Measurements from ENCODE around the gene OCA2.

The OCA2 gene

DNA sequence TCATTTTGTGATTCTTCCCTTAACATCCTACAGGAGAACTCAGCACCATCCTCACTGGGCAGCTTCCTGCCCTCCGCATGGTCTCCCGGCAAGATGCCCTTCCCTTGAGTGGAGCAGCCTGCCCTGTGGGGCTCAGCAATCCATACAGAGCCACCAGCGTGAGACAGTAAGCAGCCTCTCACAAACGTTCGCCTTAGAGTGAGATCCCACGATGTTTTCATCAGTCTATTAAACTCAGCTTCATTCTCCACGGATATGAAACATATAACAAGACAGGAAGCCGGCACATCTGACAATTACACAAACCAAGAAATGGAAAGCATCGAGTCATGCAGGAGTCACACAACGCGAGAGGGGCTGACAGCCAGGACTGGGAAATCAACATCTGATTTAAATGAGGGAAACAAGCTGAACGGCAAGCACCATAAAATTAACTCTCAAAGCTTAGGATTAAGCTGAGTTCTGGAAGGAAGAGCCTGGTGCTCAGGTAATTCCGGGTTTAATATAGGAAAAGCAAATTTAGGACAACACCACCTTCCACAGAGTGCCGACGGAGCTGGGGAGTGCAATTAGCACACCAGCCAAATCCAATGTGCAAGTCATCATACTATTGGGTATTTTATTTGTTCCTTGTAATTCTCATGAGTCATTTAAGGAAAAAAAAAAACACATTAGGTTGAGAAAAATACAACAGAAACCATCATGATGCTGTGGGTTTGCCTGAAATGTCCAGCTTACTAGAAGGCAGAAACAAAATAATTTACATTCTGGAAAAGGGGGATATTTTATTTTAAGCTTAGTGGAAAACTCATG, 272.0 kb downstream of the OCA2 start:
- Histone ChIP-seq H3K9ac (ENCODE audit: low read depth, low read length) (no peak overlapping the region), H3K9me3 (replicated peaks; ENCODE audit: low read length) (peaks cover 7% of the 10 kb centered on the region), H3K36me3 (ENCODE audit: insufficient read depth, low read length) (no peaks in the 10 kb centered on the region), H3K4me1 (ENCODE audit: control insufficient read depth, insufficient read depth, low read length) (no peaks in the 10 kb centered on the region), H3K27me3 (ENCODE audit: control insufficient read depth, insufficient read depth, low read length) (no peaks in the 10 kb centered on the region), H3K4me3 (ENCODE audit: low read length) (no peak overlapping the region), H3K4me2 (ENCODE audit: low read length) (no peak overlapping the region)

DNA sequence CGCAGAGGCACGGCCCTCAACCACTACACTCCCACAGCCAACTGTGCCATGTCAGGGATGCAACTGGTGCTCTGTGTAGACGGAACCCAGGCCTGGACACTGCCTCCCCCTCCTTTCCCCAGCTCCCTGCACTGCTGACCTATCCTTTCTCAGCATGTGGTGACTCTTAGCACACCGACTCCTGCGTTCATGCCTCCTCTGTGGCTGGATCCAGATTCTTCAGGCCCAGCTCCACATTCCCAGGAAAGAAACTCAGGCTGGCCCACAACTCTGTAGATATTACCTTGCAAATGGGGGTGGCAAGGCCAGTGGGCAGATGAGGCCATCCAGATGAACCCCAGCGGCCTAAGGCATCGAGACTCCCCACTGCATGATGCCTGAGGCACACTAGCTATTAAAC, 272.7 kb downstream of the OCA2 start:
- H3K9me3 ChIP-seq (replicated peaks; ENCODE audit: low read length), result peaks cover 7% of the 10 kb centered on the region
- no peaks in the 10 kb centered on the region for H3K36me3 ChIP-seq (ENCODE audit: insufficient read depth, low read length)
- no peak overlapping the region for H3K4me3 ChIP-seq (ENCODE audit: low read length)
- H3K4me1 ChIP-seq (ENCODE audit: control insufficient read depth, insufficient read depth, low read length), result no peaks in the 10 kb centered on the region
- H3K27me3 ChIP-seq (ENCODE audit: control insufficient read depth, insufficient read depth, low read length), result no peaks in the 10 kb centered on the region
- H3K4me2 ChIP-seq (ENCODE audit: low read length), result no peak overlapping the region
- no peak overlapping the region for H3K9ac ChIP-seq (ENCODE audit: low read depth, low read length)

DNA sequence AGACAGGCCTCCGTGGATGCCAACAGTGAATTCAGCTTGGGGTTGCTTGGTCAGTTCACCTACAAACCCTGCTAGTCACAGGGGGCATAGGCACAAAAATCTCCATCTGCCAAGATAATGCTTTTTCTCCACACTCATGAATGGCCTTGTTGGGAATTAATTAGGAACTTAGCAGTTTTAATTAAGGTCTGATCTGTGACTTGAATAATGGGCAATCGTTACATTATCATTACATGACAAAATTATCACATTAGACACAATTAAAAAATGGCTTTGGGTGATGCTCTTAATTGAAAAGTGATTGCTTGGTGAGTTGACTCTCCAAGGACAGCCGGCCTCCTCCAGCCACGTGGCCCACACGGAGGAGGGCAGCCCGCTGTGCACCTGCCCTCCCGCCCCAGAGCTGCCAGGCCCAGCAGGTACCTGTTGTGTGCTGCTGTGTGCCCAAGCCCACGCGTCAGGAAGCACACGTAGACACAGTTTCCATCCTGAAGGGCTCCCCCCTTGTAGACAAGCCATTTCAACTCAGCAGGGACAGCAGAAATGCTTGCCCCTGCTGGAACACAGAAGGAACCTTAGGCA, 274.2 kb downstream of the OCA2 start:
- H3K27me3 ChIP-seq (ENCODE audit: control insufficient read depth, insufficient read depth, low read length), result no peaks in the 10 kb centered on the region
- no peaks in the 10 kb centered on the region for H3K4me1 ChIP-seq (ENCODE audit: control insufficient read depth, insufficient read depth, low read length)
- no peak overlapping the region for H3K4me3 ChIP-seq (ENCODE audit: low read length)
- H3K4me2 ChIP-seq (ENCODE audit: low read length), result no peak overlapping the region
- H3K36me3 ChIP-seq (ENCODE audit: insufficient read depth, low read length), result no peaks in the 10 kb centered on the region
- peaks cover 7% of the 10 kb centered on the region for H3K9me3 ChIP-seq (replicated peaks; ENCODE audit: low read length)
- H3K9ac ChIP-seq (ENCODE audit: low read depth, low read length), result no peak overlapping the region

DNA sequence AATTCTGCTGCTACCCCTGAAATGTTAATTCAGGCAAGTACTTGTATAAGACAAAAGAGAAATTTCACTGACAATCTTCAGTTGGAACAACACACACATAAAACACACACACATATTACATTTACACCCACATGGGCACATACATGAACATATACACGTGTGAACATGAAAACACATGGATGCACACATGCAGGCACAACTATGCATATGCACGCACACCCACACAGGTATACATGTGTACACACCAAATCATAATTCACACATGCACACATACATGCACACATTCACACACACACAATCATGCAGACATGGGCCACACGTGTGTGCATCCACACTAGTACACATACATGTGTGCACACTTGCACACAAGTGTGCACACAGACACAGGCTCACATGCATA, 277.8 kb downstream of the OCA2 start:
- no peaks in the 10 kb centered on the region for H3K4me1 ChIP-seq (ENCODE audit: control insufficient read depth, insufficient read depth, low read length)
- no peak overlapping the region for H3K4me2 ChIP-seq (ENCODE audit: low read length)
- no peaks in the 10 kb centered on the region for H3K36me3 ChIP-seq (ENCODE audit: insufficient read depth, low read length)
- no peaks in the 10 kb centered on the region for H3K27me3 ChIP-seq (ENCODE audit: control insufficient read depth, insufficient read depth, low read length)
- no peak overlapping the region for H3K4me3 ChIP-seq (ENCODE audit: low read length)
- peaks cover 15% of the 10 kb centered on the region for H3K9me3 ChIP-seq (replicated peaks; ENCODE audit: low read length)
- no peak overlapping the region for H3K9ac ChIP-seq (ENCODE audit: low read depth, low read length)

DNA sequence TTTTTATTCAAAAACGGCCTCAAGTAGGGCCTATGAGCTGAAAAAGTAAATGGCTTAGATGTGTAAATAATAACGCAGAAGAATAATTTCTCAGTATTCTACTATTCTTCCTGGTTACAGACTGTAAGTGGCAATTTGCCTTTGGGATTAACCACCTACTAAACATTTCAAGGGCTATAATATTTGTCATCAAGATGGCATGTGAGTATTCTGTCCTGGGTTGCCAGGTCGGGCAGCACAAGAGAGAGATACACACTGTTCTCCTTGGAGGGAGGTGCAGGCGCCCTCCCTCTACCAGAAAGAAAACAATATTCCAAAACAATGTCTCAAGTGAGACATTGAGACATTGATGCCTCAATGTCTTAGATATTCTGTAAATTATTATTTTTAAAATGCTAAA, 278.4 kb downstream of the OCA2 start:
- no peaks in the 10 kb centered on the region for H3K36me3 ChIP-seq (ENCODE audit: insufficient read depth, low read length)
- peaks cover 14% of the 10 kb centered on the region for H3K9me3 ChIP-seq (replicated peaks; ENCODE audit: low read length)
- no peak overlapping the region for H3K4me2 ChIP-seq (ENCODE audit: low read length)
- H3K9ac ChIP-seq (ENCODE audit: low read depth, low read length), result no peak overlapping the region
- no peaks in the 10 kb centered on the region for H3K27me3 ChIP-seq (ENCODE audit: control insufficient read depth, insufficient read depth, low read length)
- H3K4me3 ChIP-seq (ENCODE audit: low read length), result no peak overlapping the region
- no peaks in the 10 kb centered on the region for H3K4me1 ChIP-seq (ENCODE audit: control insufficient read depth, insufficient read depth, low read length)

DNA sequence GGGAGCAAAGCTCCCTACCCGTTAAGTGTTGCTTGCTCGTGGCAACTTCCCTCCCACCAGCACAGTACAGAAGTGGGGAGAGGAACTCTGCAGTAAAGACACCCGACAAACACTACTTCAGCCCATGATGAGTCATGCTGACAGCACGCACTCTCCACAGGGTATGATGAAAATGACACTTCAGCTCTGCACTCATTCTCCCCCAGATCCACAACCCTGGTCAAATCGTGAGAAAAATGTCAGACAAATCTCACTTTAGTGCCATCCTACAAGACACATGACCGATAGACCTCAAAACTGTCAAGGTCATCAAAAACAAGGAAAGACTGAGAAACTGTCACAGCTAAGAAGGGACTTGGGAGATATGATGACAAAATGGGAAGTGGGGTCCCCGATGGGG, 278.9 kb downstream of the OCA2 start:
- no peak overlapping the region for H3K4me3 ChIP-seq (ENCODE audit: low read length)
- no peaks in the 10 kb centered on the region for H3K36me3 ChIP-seq (ENCODE audit: insufficient read depth, low read length)
- H3K27me3 ChIP-seq (ENCODE audit: control insufficient read depth, insufficient read depth, low read length), result no peaks in the 10 kb centered on the region
- no peaks in the 10 kb centered on the region for H3K4me1 ChIP-seq (ENCODE audit: control insufficient read depth, insufficient read depth, low read length)
- H3K4me2 ChIP-seq (ENCODE audit: low read length), result no peak overlapping the region
- no peak overlapping the region for H3K9ac ChIP-seq (ENCODE audit: low read depth, low read length)
- peaks cover 14% of the 10 kb centered on the region for H3K9me3 ChIP-seq (replicated peaks; ENCODE audit: low read length)

DNA sequence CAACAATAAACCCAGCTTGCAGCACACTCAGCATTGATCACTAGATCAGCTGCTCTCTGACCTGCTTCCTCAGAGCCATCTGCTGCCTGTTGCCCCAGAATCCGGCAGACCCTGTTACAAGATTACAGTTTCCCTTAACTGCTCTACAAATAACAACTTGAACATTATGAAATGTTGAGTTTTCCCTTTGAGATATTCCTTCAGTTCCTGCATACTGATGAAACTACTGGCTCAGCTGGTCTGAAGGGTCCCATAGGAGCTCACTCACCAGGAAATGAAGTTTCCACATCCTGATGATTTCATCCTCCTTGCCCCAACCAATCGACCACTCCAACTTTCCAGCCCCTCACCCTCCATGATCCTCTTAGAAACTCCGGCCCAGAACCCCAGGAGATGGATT, 281.9 kb downstream of the OCA2 start:
- Histone ChIP-seq H3K4me2 (ENCODE audit: low read length) (no peak overlapping the region), H3K27me3 (ENCODE audit: control insufficient read depth, insufficient read depth, low read length) (no peaks in the 10 kb centered on the region), H3K9ac (ENCODE audit: low read depth, low read length) (no peak overlapping the region), H3K4me3 (ENCODE audit: low read length) (no peak overlapping the region), H3K9me3 (replicated peaks; ENCODE audit: low read length) (peaks cover 10% of the 10 kb centered on the region), H3K4me1 (ENCODE audit: control insufficient read depth, insufficient read depth, low read length) (no peaks in the 10 kb centered on the region), H3K36me3 (ENCODE audit: insufficient read depth, low read length) (no peaks in the 10 kb centered on the region)

DNA sequence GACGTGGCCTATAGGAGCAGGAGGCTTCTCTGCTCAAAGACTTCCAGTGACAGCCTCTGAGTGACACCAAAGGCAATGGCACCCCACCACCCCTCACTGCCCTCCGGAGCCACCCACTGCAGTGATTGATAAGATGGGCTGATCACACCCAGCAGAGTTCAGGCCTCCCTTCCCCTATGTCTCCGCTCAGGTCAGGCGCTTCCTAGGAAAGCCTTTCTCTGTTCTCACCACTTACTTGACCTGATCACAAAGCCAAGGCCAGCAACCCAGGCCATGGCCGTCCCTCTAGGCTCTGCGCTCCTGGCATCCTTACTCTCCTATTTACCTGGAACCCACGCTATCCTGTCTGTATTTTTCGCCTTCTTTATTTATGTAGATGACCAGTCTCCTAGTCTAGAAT, 282.3 kb downstream of the OCA2 start:
- no peak overlapping the region for H3K4me3 ChIP-seq (ENCODE audit: low read length)
- no peak overlapping the region for H3K4me2 ChIP-seq (ENCODE audit: low read length)
- H3K9ac ChIP-seq (ENCODE audit: low read depth, low read length), result no peak overlapping the region
- no peaks in the 10 kb centered on the region for H3K4me1 ChIP-seq (ENCODE audit: control insufficient read depth, insufficient read depth, low read length)
- peaks cover 10% of the 10 kb centered on the region for H3K9me3 ChIP-seq (replicated peaks; ENCODE audit: low read length)
- no peaks in the 10 kb centered on the region for H3K36me3 ChIP-seq (ENCODE audit: insufficient read depth, low read length)
- H3K27me3 ChIP-seq (ENCODE audit: control insufficient read depth, insufficient read depth, low read length), result no peaks in the 10 kb centered on the region

DNA sequence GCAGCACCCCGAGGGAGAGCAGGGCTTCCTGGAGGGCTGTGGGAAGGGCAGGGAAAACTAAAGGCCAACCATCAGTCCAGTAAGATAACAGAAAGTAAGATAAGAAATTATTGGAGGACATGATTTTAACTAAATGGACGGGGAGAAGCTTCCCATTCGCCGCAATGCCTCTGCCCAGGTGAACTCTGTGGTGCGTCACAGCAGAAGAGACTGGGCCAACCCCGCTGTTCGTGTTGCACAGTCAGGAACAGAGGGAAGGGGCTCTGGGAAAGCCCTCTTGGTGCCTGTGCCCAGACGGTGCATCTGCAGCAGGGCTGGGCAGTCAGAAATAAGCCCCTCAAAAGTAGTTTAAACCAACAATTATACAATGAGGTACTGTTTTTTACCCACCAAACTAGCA, 284.1 kb downstream of the OCA2 start:
- Histone ChIP-seq H3K36me3 (ENCODE audit: insufficient read depth, low read length) (no peaks in the 10 kb centered on the region), H3K4me2 (ENCODE audit: low read length) (no peak overlapping the region), H3K4me3 (ENCODE audit: low read length) (no peak overlapping the region), H3K9ac (ENCODE audit: low read depth, low read length) (no peak overlapping the region), H3K4me1 (ENCODE audit: control insufficient read depth, insufficient read depth, low read length) (no peaks in the 10 kb centered on the region), H3K27me3 (ENCODE audit: control insufficient read depth, insufficient read depth, low read length) (no peaks in the 10 kb centered on the region), H3K9me3 (replicated peaks; ENCODE audit: low read length) (peaks cover 10% of the 10 kb centered on the region)

DNA sequence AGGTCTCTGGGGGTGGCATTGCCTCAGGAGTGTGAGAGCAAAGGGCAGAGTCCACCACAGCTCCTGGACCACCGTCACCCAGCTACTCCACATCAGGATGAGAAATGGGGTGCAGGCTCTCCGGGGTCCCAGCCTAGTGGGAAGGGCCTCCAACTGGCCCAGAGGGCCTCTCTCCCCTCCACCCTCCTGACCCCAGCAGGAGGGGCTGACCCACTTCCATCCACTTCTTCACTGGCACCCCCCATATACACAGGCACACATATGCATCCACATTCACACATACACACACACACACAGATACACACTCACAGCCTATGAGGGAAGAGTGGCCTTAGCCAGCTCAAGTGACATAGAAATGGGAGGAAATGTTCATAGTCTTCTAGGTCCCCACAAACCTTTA, 286.0 kb downstream of the OCA2 start:
- H3K4me3 ChIP-seq (ENCODE audit: low read length), result no peak overlapping the region
- no peaks in the 10 kb centered on the region for H3K36me3 ChIP-seq (ENCODE audit: insufficient read depth, low read length)
- H3K9me3 ChIP-seq (replicated peaks; ENCODE audit: low read length), result peaks cover 10% of the 10 kb centered on the region
- H3K27me3 ChIP-seq (ENCODE audit: control insufficient read depth, insufficient read depth, low read length), result no peaks in the 10 kb centered on the region
- H3K9ac ChIP-seq (ENCODE audit: low read depth, low read length), result no peak overlapping the region
- H3K4me1 ChIP-seq (ENCODE audit: control insufficient read depth, insufficient read depth, low read length), result no peaks in the 10 kb centered on the region
- no peak overlapping the region for H3K4me2 ChIP-seq (ENCODE audit: low read length)

DNA sequence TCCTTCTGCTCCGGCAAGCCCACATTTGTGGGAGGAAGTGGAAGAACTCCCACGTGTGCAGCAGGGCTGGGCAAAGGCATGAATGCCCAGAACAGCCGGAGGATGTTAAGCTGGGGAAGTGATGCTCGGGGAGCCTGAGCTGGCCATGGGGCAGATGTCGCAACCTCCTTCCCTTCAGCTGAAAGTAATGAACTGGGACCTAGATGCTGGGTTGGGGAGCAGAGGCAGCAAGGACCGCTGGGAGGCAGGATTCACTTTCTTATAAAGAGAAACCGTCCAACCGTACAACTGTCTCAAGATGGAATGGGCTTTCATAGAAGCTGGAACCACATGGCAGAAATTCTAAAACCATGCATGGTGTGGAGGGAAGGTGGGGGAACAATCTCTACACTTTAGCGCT, 290.9 kb downstream of the OCA2 start:
- H3K36me3 ChIP-seq (ENCODE audit: insufficient read depth, low read length), result no peaks in the 10 kb centered on the region
- H3K4me2 ChIP-seq (ENCODE audit: low read length), result no peak overlapping the region
- H3K9ac ChIP-seq (ENCODE audit: low read depth, low read length), result no peak overlapping the region
- peaks cover 6% of the 10 kb centered on the region for H3K9me3 ChIP-seq (replicated peaks; ENCODE audit: low read length)
- no peak overlapping the region for H3K4me3 ChIP-seq (ENCODE audit: low read length)
- H3K27me3 ChIP-seq (ENCODE audit: control insufficient read depth, insufficient read depth, low read length), result no peaks in the 10 kb centered on the region
- no peaks in the 10 kb centered on the region for H3K4me1 ChIP-seq (ENCODE audit: control insufficient read depth, insufficient read depth, low read length)

DNA sequence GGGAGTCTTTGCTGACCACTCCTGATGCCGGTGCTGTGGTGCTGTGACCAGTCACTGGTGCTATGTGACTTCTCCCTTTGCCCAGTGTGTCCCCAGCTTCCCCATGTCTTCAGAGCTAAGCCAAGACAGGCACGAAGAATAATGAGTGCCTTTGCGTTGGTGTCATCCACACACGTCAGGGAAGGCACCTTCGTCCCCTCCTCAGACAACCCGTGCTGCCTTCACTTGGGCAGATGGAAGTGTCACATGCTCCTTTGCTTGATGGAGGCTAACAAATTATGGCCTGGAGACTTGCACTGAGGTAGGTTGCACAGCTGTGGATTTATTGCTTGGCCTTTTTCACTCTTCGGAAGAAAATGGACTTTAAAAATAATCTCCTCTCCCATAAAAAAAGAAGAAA, 291.8 kb downstream of the OCA2 start:
- Histone ChIP-seq H3K4me3 (ENCODE audit: low read length) (no peak overlapping the region), H3K36me3 (ENCODE audit: insufficient read depth, low read length) (no peaks in the 10 kb centered on the region), H3K27me3 (ENCODE audit: control insufficient read depth, insufficient read depth, low read length) (no peaks in the 10 kb centered on the region), H3K4me1 (ENCODE audit: control insufficient read depth, insufficient read depth, low read length) (no peaks in the 10 kb centered on the region), H3K4me2 (ENCODE audit: low read length) (no peak overlapping the region), H3K9me3 (replicated peaks; ENCODE audit: low read length) (peaks cover 6% of the 10 kb centered on the region), H3K9ac (ENCODE audit: low read depth, low read length) (no peak overlapping the region)
